Sciatic nerve (tissue), 2 donors: ENCODE data around the gene DIPK2B. TPM values are rescaled to one million over a fixed set of nuclear protein-coding genes. Genes with fewer than 3 reads are reported as not detected.

Experiments used
- ATAC-seq: fragments of 200-7000 bp; cut with Tn5 transposase; one replicate; pipeline ENCODE4 v1.9.1; 2020; ENCODE audit warnings: mild to moderate bottlenecking, moderate library complexity
- DNase-seq: peaks from one replicate; pipeline ENCODE4 v3.0.0-alpha.2; 2020; ENCODE audit warnings: low spot score
- intact Hi-C: fragments of 100-400 bp; cut with DNase I; formaldehyde crosslinking; loops from one replicate; pipeline ENCODE4 v1.14.2; 2022
- total RNA-seq: library from RNA; stranded (reverse); fragmentation: NEBNext Ultra II Directional; extraction: Animal tissue kit (Norgen Biotek cat#: 25700); gene quantifications from one replicate; pipeline ENCODE4 v1.2.1, GENCODE V29; 2021
- donor health status: DM: no; HTN: no; CAD: no.
- donor health status: DM: no; HTN: no; CAD: no.

DIPK2B gene, protein sequence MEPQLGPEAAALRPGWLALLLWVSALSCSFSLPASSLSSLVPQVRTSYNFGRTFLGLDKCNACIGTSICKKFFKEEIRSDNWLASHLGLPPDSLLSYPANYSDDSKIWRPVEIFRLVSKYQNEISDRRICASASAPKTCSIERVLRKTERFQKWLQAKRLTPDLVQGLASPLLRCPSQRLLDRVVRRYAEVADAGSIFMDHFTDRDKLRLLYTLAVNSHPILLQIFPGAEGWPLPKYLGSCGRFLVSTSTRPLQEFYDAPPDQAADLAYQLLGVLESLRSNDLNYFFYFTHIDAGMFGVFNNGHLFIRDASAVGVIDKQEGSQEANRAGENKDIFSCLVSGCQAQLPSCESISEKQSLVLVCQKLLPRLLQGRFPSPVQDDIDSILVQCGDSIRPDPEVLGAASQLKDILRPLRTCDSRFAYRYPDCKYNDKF
- 35.4 TPM for total RNA-seq

DNA sequence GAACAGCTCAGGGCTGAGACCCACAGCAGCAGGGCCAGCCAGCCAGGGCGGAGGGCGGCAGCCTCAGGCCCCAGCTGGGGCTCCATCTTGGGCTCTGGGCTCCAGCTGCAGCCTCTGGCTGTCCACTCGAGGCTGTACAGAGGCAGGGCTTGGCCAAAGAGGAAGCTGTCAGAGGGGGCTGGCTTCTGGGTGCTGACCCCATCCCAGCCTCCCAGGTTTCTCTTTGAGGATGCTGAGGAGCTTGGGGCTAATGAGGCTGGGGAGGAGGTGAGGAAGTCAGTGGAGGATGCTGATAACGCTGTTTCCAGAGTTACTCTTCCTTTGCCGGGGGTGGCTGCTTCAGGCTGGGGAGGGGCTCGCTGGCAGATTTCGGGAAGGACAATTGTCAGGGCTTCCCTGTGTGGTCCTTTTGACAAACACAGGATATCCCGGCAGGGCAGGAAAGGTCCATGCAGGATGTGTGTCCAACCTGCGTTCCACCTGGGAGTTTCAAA, at the start of gene DIPK2B:
DIPK2B (minus strand) TSS at position 136 of the 494 bp plus-strand sequence; CDS start at position 86, 50 bp downstream.
- no peak for DNase-seq
- intact Hi-C loops = no loop called here
- ATAC-seq = peak; percentile 56

DNA sequence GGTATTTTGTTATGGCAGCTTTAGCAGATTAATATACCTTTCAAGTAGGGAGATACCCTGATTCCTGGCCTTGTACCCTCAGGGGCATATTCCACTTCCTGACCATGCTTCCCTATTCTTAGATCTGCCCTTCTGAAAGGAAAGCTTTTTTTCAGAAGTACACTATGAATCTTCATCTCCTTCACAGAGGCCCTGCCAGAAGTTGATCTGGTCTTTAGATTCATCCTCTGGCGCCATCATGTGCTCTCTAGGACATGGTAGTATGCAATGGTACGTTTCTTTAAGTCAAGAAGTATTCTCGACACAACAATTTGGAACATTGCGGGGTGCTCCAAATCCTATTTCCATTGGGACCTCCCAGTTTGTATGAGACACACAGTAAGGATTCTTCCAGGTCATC, 39.6 kb upstream of the DIPK2B start:
- intact Hi-C loops = no loop called here
- DNase-seq = no peak
- no peak for ATAC-seq

GRCh38 chrX:45238489-45238888, 37.8 kb upstream of the DIPK2B start:
- intact Hi-C loops = no loop called here
- DNase-seq (no peak), ATAC-seq (no peak)

GRCh38 chrX:45233531-45233930, 32.9 kb upstream of the DIPK2B start:
- ATAC-seq (no peak), DNase-seq (no peak)
- intact Hi-C loops = loop anchor here (1.0 kb wide), 1 partner anchor 41 kb away; no protein-coding TSS in a partner anchor

- intact Hi-C loops = no loop called here
- no peak for ATAC-seq
- DNase-seq = no peak
Measured at GRCh38 chrX:45232139-45232538, 31.5 kb upstream of the DIPK2B start.

GRCh38 chrX:45230410-45230809, 29.7 kb upstream of the DIPK2B start:
- ATAC-seq = no peak
- intact Hi-C loops = no loop called here
- DNase-seq = no peak

DNA sequence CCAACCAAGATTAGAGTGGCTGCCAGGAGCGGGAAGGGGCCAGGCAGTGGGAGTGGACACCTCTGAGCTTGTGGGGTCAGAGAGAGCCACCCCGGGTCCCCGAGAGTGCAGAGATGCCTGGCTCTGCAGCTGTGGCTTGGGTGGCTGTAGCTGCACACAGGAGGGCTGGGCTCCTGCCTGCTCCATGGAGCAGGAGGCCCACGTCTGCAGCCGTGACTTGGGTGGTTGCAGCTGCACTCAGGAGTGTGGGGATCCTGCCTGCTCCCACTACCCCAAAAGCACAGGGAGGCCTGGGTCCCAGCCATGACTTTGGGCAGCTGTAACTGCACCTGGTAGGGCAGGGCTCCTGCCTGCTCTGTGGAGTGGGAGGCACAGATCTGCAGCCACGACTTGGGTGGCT, 28.7 kb upstream of the DIPK2B start:
- no peak for DNase-seq
- ATAC-seq = no peak
- intact Hi-C loops = no loop called here

GRCh38 chrX:45228126-45228525, 27.4 kb upstream of the DIPK2B start:
- intact Hi-C loops = no loop called here
- ATAC-seq (no peak), DNase-seq (no peak)

DNA sequence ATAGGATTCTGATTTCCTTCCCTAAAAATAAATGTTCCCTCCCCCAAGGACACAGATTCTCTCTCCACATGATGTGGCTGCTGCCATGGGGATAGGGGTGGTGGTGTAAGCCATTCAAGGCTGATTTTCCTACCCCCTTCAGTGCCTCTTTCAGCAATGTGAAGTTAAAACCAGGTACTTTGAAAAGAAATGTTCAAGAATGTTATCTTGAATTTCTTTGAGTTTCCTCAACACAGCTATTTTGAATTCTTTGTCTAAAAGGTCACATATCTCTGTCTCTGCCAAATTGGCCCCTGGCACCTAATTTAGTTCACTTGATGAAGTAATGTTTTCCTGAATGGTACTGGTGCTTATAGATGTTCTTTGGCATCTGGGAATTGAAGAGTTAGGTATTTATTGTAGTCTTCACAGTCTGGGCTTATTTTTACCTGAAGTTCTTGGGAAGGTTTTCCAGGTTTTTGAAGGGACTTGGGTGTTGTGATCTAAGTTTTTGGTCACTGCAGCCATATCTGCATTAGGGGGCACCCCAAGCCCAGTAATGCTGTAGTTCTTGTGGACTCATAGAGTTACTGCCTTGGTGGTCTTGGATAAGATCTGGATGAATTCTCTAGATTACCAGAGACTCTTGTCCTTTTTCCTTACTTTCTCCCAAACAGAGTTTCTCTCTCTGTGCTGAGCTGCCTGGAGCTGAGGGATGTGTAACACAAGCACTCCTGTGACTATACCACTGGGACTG, 7.6 kb upstream of the DIPK2B start:
- intact Hi-C loops = no loop called here
- ATAC-seq (no peak), DNase-seq (no peak)

DNA sequence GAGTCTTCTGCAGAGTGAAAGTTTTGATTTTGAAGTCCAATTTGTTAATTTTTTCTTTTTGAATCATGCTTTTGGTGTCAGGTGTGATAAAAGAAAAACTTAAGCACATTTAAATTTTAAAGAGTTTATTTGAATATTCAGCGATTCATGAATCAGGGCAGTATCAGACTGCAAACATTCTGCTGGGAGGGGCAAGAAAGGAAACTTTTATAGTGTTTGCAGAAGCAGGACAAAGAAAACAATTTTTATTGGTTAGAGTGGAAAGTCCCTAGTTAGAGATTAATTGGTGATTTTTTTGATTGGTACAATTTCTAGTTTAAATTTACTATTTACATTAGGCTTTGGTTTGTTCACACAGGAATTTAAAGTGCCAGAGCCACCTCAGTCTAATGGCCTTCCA, 1.5 kb upstream of the DIPK2B start:
- DNase-seq (no peak), ATAC-seq (no peak)
- intact Hi-C loops = no loop called here

GRCh38 chrX:45198706-45199105, 2.0 kb downstream of the DIPK2B start:
- intact Hi-C loops = no loop called here
- DNase-seq = no peak
- ATAC-seq = no peak

- intact Hi-C loops = no loop called here
- DNase-seq = no peak
- ATAC-seq = no peak
Measured at GRCh38 chrX:45198301-45198700, 2.4 kb downstream of the DIPK2B start.

DNA sequence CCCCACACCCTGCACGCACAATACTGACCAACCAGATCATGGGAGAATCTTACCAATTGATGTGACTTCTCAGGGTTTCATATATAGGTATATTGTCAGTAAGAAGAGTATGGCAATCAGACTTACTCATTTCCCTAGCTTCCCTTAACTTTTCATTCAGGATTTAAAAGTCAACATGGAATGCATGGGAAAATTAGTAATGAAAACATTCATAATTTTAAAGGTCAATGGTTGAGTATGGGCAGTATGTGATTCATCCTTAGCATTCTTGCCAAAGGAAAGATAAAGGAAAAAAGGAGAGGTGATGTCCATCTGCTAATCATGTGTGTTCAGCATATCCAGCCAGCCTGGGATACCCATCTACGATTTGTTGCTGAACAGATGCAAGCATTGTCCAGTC, 4.0 kb downstream of the DIPK2B start:
- intact Hi-C loops = no loop called here
- ATAC-seq (no peak), DNase-seq (no peak)

- intact Hi-C loops = no loop called here
- DNase-seq = no peak
- no peak for ATAC-seq
Measured at GRCh38 chrX:45191820-45192409, 8.8 kb downstream of the DIPK2B start.

DNA sequence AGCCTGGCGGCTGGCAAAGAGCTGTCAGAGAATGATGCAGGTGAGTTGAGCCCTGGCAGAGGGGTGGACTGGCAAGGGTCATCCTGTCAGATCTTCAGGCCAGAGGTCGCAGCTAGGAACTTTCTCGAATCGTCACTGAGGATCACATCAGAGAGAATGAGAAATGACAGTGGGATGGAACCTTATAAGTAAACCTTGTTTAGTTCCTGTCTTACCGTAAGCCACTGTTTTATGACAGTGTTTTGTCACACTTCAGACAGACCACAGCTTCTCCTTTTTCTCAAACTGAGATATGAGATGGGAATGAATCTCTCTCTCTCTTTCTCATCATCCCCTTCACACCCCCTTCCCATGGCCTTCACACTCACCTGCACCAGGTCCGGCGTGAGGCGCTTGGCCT, 9.3 kb downstream of the DIPK2B start:
- no peak for ATAC-seq
- no peak for DNase-seq
- intact Hi-C loops = no loop called here

GRCh38 chrX:45187731-45188130, 12.9 kb downstream of the DIPK2B start:
- intact Hi-C loops = no loop called here
- ATAC-seq = peak; percentile 15
- DNase-seq = no peak

DNA sequence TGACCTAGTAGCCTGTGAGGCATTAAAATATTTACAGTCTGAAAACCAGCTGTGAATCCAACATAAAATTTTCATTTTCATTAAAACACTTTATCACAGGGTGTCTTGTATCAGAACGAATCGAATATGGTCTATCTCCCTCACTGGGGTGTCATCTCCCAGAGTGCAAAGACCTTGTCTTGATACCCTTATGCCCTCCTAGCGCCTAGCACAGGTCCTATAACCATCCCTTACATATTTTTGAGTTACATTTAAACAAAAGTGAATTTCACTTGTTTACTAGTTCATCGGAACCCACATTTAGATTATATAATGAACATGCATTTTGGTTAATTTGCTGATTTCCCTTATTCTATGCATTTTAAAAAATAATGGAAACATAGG, 14.0 kb downstream of the DIPK2B start:
- DNase-seq = no peak
- intact Hi-C loops = no loop called here
- ATAC-seq = no peak

- DNase-seq (no peak), ATAC-seq (no peak)
- intact Hi-C loops = no loop called here
Measured at GRCh38 chrX:45184211-45184610, 16.5 kb downstream of the DIPK2B start.

DNA sequence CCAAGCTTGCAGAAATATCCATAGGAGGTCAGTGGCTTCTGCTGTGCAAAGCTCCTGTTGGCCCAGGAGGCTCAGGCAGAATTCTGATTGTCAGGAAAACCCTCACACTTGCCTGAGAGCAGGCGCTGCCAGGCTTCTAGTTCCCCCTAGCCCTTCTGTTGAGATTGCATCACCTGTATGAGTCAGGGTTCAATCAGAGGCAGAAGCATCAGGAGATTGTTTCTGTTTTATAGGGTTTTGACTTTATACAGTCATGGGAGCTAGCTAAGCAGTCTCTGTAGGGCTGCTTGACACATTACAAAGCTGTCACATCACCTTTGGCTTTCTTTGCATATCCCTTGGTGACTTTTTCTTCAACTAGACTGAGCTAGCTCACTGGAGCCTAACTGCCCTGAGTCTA, 27.8 kb downstream of the DIPK2B start:
- DNase-seq (no peak), ATAC-seq (no peak)
- intact Hi-C loops = no loop called here

DNA sequence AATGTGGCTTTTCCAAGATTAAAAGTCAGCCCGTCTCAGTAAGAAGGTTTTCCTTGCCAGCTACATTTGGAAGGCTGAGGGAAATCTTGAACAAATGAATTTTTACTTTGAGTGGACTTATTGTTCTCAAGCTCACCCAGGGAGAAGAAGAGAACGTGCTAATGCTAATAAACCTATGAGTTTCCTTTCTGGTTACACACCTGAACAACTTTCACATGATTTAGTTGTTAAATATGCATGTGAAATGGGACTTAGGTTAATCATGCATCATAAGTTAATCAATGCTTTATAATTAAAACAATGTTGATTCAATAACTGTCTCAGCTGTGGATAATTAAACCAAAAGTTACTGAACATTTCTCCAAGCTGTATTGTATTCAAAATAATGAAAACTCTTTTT, 33.9 kb downstream of the DIPK2B start:
- ATAC-seq (no peak), DNase-seq (no peak)
- intact Hi-C loops = no loop called here
